Tibial artery (tissue), 4 donors: ENCODE results near the gene ENDOV.

Source experiments
- DNase-seq, 2 donors: peaks; one replicate each; pipeline ENCODE4 v3.0.0-alpha.2; 2019
- H3K27ac ChIP-seq, 2 donors: fragments of 200-600 bp; sonication (generic) in 1 of 2; 1 replicate in 1 of 2; 2 replicates in 1 of 2; pipeline ENCODE4 v1.5.1; 2018 to 2019; ENCODE audit warnings: mild to moderate bottlenecking in 1 of 2
- H3K27me3 ChIP-seq, 2 donors: fragments of 200-600 bp; sonication (generic) in 1 of 2; one replicate each; pipeline versions ENCODE4 v1.5.1 to v1.6.0; 2016 to 2019
- H3K36me3 ChIP-seq, 3 donors: fragments of 200-600 bp; sonication (generic) in 2 of 3; one replicate each; pipeline ENCODE4 v1.5.1; 2016 to 2019; ENCODE audit warnings: mild to moderate bottlenecking in 2 of 3
- H3K4me1 ChIP-seq, 4 donors: fragments of 200-600 bp; sonication (generic) in 2 of 4; 1 replicate in 3 of 4; 2 replicates in 1 of 4; pipeline ENCODE4 v1.5.1; 2016 to 2019
- H3K4me3 ChIP-seq, 2 donors: fragments of 200-600 bp; sonication (generic) in 1 of 2; 1 replicate in 1 of 2; 2 replicates in 1 of 2; pipeline ENCODE4 v1.5.1; 2018 to 2019; ENCODE audit warnings: mild to moderate bottlenecking in 2 of 2
- H3K9me3 ChIP-seq, 3 donors: fragments of 200-600 bp; sonication (generic) in 1 of 3; one replicate each; pipeline ENCODE4 v1.5.1; 2016 to 2019
- CTCF ChIP-seq, 2 experiments: fragments of 200-600 bp in 1 of 2; fragments of 450-650 bp in 1 of 2; IDR thresholded peaks; one replicate each; pipeline ENCODE4 v1.5.1; 2017 to 2019; ENCODE audit warnings: antibody characterized with exemption in 2 of 2, mild to moderate bottlenecking in 1 of 2, moderate library complexity in 1 of 2
- intact Hi-C: fragments of 100-400 bp; cut with DNase I; formaldehyde crosslinking; loops from one replicate; pipeline ENCODE4 v1.15.0; 2023; ENCODE audit warnings: low total_unique reads

The ENDOV gene

GRCh38 chr17:80453126-80453997 is 38.4 kb downstream of the ENDOV start:
- Histone ChIP-seq H3K27ac (no peak overlapping the region), H3K4me1 (peaks cover 5 to 35% (median 28%) of the 10 kb centered on the region in 4 donors), H3K4me3 (peak overlapping the region in 1 of 2 donors; percentile 82), H3K36me3 (no peaks in the 10 kb centered on the region), H3K27me3 (no peaks in the 10 kb centered on the region), H3K9me3 (no peaks in the 10 kb centered on the region)
- no peak for DNase-seq
- TF ChIP-seq CTCF (IDR thresholded peaks at IDR 0.05) = no peak
- intact Hi-C loops = no loop called here

GRCh38 chr17:80453998-80454556 is 39.1 kb downstream of the ENDOV start:
- intact Hi-C loops = no loop called here
- Histone ChIP-seq H3K27ac (peak overlapping the region; percentile 98 to 99), H3K4me1 (peaks cover 5 to 35% (median 28%) of the 10 kb centered on the region in 4 donors), H3K9me3 (no peaks in the 10 kb centered on the region), H3K36me3 (no peaks in the 10 kb centered on the region), H3K27me3 (no peaks in the 10 kb centered on the region), H3K4me3 (peak overlapping the region; percentile 73 to 82)
- no peak for TF ChIP-seq CTCF (IDR thresholded peaks at IDR 0.05)
- DNase-seq = no peak

- Histone ChIP-seq H3K27me3 (no peaks in the 10 kb centered on the region), H3K36me3 (no peaks in the 10 kb centered on the region), H3K4me1 (peaks cover 5 to 29% (median 25%) of the 10 kb centered on the region in 4 donors), H3K9me3 (no peaks in the 10 kb centered on the region), H3K27ac (peak overlapping the region; percentile 98 to 99), H3K4me3 (peak overlapping the region; percentile 73 to 82)
- peak in 1 of 2 experiments; percentile 14 for TF ChIP-seq CTCF (IDR thresholded peaks at IDR 0.05)
- peak; percentile 94 to 98 for DNase-seq
- intact Hi-C loops = no loop called here
Observed at GRCh38 chr17:80454557-80455335, 39.8 kb downstream of the ENDOV start.

- intact Hi-C loops = no loop called here
- no peak for TF ChIP-seq CTCF (IDR thresholded peaks at IDR 0.05)
Observed at GRCh38 chr17:80455336-80455710, 40.4 kb downstream of the ENDOV start.

GRCh38 chr17:80455784-80456183 is 40.8 kb downstream of the ENDOV start:
- H3K36me3 ChIP-seq = no peaks in the 10 kb centered on the region
- peaks cover 5 to 21% (median 18%) of the 10 kb centered on the region in 4 donors for H3K4me1 ChIP-seq
- no peaks in the 10 kb centered on the region for H3K9me3 ChIP-seq
- no peak for TF ChIP-seq CTCF (IDR thresholded peaks at IDR 0.05)
- no peaks in the 10 kb centered on the region for H3K27me3 ChIP-seq
- intact Hi-C loops = no loop called here
- H3K27ac ChIP-seq = peak overlapping the region; percentile 98 to 99
- DNase-seq = no peak
- peak overlapping the region; percentile 73 to 82 for H3K4me3 ChIP-seq

More at GRCh38 chr17:80455336-80455710, 40.4 kb downstream of the ENDOV start:
- H3K4me3 ChIP-seq = peak overlapping the region; percentile 73 to 82
- no peaks in the 10 kb centered on the region for H3K9me3 ChIP-seq
- peak in 1 of 2 donors; percentile 81 for DNase-seq
- no peaks in the 10 kb centered on the region for H3K36me3 ChIP-seq
- H3K4me1 ChIP-seq = peaks cover 5 to 23% (median 19%) of the 10 kb centered on the region in 4 donors
- peak overlapping the region; percentile 98 to 99 for H3K27ac ChIP-seq
- H3K27me3 ChIP-seq = no peaks in the 10 kb centered on the region
